Activated naive CD4-positive, alpha-beta T cell treated with anti-CD3 and anti-CD28 coated beads, Interleukin-2, amount 10 ng/mL, durations not matched to agents 7 days and 5 days (primary cell): ENCODE measurements around the gene TRPM6.

Experiments
- CTCF ChIA-PET: fragments of 350-600 bp; sonication (Branson Sonifier 250); formaldehyde crosslinking; loops from one replicate; lab custom pipeline; 2021; ENCODE audit warnings: antibody characterized with exemption; lab: Charles Lee
- DNase-seq: peaks from one replicate; pipeline ENCODE4 v3.0.0-alpha.2; 2020
- H3K27ac Mint-ChIP-seq: one replicate; pipeline ENCODE4 v1.8.0; 2021; ENCODE audit warnings: mild to moderate bottlenecking, moderate library complexity, mixed read lengths
- H3K27me3 Mint-ChIP-seq: one replicate; pipeline ENCODE4 v1.8.0; 2021; ENCODE audit warnings: mild to moderate bottlenecking, mixed read lengths
- H3K36me3 Mint-ChIP-seq: one replicate; pipeline ENCODE4 v1.8.0; 2021; ENCODE audit warnings: mixed read lengths
- H3K4me1 Mint-ChIP-seq: one replicate; pipeline ENCODE4 v1.8.0; 2021; ENCODE audit warnings: mixed read lengths
- H3K4me3 Mint-ChIP-seq: one replicate; pipeline ENCODE4 v1.8.0; 2021; ENCODE audit warnings: mild to moderate bottlenecking, moderate library complexity, mixed read lengths
- H3K9me3 Mint-ChIP-seq: one replicate; pipeline ENCODE4 v1.8.0; 2021; ENCODE audit warnings: mixed read lengths

TRPM6 gene

DNA sequence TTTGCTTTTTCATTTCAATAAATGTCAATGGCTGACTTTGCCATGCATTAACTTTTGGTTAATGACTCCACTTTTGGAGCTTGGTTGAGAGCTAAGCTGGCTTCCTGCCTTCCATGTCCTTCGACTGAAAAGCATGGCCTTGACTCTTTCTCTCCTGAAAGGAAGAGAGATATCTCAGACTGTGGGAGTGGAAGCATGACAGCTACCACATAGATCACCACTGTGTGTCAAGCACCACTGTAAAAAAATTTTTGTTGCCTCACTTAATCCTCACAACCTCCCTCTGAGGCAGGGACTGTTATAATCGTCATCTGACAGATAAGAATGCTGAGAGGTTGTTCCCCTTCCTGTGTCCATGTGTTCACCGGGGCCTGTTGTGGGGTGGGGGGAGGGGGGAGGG lies 205.8 kb downstream of the TRPM6 start:
- Mint-ChIP-seq H3K27ac (no peak overlapping the region), H3K4me1 (no peaks in the 10 kb centered on the region), H3K27me3 (no peaks in the 10 kb centered on the region), H3K4me3 (no peak overlapping the region), H3K36me3 (no peaks in the 10 kb centered on the region), H3K9me3 (no peaks in the 10 kb centered on the region)
- CTCF ChIA-PET = no interaction called here
- DNase-seq = no peak

GRCh38 chr9:74674077-74674476 lies 213.6 kb downstream of the TRPM6 start:
- Mint-ChIP-seq H3K36me3 (no peaks in the 10 kb centered on the region), H3K27me3 (no peaks in the 10 kb centered on the region), H3K4me1 (no peaks in the 10 kb centered on the region), H3K27ac (no peak overlapping the region), H3K4me3 (no peak overlapping the region), H3K9me3 (no peaks in the 10 kb centered on the region)
- DNase-seq = no peak
- CTCF ChIA-PET = no interaction called here
